A204.1 (cell line): ENCODE results near the gene CCT3.

Source experiments
- FAIRE-seq: peaks from 2 replicates; lab custom pipeline; 2012; peaks lifted over from hg19 to GRCh38; lab: Jason Lieb, UNC

The CCT3 gene

DNA sequence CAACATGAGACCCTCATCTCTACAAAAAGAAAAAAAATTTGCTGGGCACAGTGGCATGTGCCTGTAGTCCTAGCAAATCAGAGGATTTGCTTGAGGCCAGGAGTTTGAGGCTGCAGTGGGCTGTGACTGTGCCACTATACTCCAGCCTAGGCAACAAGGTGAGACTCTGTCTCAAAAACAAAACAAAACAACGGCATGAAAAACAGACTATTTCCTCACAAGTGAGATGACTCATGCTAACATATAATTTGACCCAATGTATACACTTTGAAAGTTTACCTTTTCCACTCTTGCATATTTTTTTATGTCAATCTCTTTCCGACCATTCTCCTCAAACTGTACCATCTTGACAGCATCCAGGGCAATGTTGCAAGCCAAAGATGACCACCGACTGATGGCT, 17.5 kb downstream of the CCT3 start:
- no peak for FAIRE-seq

DNA sequence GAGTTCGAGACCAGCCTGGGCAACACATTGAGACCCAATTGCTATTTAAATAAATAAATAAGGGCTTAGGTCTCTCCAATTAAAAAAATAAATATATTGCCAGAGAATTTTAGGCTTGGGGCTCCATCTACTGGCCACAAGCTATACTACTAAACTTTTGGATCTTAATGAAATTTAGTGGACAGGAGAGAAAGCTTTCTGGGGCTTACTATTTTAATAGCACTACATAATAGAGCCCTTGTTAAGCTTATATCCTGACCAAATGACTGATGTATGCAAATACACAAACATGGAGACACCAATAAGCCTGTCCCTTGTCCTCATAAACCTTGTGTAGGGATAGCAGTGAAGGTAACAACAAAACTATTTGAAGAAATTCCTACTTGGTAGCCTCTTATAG, 18.4 kb downstream of the CCT3 start:
- FAIRE-seq: peak; percentile 9

DNA sequence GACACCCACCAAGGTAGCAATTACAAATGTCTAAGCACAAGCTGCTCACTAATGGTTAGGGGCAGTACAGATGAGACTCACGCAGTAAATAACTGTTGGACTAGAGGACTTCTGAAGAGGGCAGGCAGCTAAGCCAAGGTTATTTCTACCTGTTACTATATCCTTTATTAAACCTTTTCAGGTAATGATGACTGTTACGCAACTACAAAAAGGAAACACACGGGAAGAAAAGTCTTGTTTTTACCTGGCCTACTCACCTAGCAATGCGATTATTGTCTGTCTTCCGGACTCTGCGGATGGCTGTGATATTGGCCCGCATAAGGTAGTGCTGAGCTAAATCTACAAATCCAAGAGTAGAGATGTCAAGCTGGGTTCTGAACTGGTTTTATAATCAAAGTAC, 21.2 kb downstream of the CCT3 start:
- FAIRE-seq: no peak

- FAIRE-seq: no peak
These were observed 27.1 kb downstream of the CCT3 start for GRCh38 chr1:156310962-156311361.

DNA sequence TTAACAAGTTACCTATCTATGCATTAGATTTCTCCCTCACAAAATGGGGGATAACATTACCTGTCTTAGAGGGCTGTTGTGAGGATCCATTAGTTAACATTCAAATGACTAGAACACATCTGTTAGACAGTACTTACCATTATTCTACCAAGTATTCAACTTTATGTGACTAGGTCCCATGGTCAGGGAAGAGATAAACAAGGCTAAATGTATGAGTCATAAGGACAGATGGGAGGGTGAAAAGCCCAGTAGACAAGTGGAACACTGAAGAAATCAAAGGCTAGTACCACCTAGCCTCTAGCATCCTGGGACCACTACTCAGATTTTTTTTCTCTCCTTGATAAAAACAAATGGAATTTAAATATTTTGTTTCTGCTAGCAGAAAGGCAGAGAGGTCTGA, 30.0 kb downstream of the CCT3 start:
- FAIRE-seq: no peak

- no peak for FAIRE-seq
These were observed 32.9 kb downstream of the CCT3 start for GRCh38 chr1:156305215-156305614.

GRCh38 chr1:156303241-156303640, 34.9 kb downstream of the CCT3 start:
- no peak for FAIRE-seq

DNA sequence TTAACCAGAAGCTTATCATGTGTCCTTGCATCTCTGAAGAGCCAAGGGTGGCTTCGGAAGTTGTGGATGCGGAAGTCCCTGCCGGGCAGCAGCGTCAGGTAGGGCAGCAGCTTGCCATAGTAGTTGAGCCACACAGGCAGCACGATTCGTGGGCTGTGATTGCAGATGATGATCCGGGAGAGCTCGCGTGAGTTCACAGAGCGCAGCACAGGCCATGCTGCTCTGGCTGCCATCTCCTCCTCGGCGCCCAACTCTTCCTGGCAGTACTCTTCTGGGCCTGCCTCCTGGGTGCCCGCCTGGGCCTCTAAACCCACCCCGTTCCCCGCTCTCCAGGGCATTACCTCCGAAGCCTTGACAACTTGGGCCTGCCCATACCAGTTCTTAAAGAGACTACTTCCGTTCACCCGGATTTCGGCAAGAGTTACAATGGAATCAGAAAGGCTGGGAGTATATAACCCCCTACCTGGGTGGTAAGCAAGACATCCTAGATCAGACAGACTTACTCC, 39.2 kb downstream of the CCT3 start, which contains the start of gene VHLL:
TSS of gene VHLL (minus strand) at position 456 of the 506 bp plus-strand sequence. CDS start at position 338, 118 bp downstream.
- FAIRE-seq: no peak

DNA sequence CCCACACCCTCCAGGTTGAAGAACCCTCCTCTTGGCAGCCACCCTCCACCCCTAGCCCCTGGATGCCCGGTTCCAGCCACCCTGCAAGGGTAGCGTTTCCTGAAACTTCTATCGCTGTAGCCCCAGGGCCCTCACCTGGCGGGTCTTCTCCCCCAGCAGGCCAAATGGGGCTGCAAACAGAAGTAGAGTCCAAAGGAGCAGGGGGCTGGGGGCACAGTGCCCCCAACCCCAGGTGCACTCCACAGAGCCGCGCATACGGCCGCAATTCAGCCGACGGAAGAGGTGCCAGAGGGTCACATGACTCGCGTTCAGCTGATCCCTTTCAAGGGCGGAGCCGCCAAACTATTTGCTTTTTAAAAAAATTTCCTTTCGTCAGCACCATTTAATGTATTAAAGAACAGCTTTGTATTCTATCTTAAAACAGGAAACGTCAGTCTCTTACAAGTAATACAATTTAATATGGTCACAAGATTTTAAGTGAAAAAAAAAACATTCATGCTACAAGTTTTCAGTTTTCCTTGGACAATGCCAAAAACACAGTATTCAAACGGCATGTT, 42.6 kb downstream of the CCT3 start, which contains the start of gene GLMP:
TSS of gene GLMP (minus strand) at position 289 of the 557 bp plus-strand sequence. CDS start at position 255, 34 bp downstream.
- peak; percentile 30 for FAIRE-seq

DNA sequence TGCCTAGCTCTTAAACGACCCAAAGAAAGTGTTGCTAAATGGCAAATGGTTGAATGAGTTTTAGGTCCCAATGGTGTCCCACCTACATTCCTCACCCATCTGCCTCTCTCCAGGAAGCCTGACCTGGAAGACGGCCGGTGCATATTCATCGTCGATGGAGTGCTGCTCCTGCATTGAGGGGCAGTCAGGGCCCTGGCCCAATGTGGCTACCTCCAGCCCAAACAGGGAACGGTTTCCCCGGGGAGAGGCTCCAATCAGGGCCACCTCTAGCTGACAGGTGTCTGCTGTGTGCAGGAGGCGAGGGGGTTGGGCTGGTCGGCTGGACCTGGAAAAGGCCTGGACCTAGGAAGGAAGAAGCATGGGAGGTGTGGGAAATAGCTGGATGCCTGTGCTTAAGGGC, 44.2 kb downstream of the CCT3 start:
- FAIRE-seq: no peak

GRCh38 chr1:156293098-156293434, 45.0 kb downstream of the CCT3 start:
- no peak for FAIRE-seq

DNA sequence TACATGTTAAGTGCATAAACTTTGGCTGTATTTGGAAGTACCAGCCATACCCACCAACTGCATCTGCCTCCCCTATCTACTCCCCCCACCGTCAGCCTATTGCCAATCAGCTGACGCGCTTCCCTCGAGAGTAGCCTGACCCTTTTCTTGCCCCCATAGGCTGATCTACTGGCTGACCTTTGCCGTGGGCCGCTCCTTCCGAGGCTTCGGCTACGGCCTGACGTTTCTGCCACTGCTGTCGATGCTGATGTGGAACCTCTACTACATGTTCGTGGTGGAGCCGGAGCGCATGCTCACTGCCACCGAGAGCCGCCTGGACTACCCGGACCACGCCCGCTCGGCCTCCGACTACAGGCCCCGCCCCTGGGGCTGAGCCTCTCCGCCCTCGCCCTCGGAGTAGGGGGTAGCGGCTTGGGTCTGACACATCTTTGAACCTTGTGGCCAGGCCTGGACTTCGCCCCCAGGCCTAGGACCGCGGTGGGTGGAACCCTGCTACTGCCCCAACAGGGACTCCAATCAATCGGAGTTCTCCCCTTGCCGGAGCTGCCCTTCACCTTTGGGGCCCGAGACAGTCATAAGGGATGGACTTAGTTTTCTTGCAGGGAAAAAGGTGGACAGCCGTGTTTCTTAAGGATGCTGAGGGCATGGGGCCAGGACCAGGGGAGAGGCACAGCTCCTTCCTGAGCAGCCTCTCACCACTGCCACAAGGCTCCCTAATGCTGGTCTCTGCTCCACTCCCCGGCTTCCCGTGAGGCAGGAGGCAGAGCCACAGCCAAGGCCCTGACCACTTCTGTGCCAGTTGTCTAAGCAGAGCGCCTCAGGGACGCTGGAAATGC, 46.6 kb downstream of the CCT3 start:
- no peak for FAIRE-seq

GRCh38 chr1:156289857-156290256, 48.2 kb downstream of the CCT3 start:
- no peak for FAIRE-seq

- FAIRE-seq: no peak
These were observed 52.0 kb downstream of the CCT3 start for GRCh38 chr1:156286061-156286460.

DNA sequence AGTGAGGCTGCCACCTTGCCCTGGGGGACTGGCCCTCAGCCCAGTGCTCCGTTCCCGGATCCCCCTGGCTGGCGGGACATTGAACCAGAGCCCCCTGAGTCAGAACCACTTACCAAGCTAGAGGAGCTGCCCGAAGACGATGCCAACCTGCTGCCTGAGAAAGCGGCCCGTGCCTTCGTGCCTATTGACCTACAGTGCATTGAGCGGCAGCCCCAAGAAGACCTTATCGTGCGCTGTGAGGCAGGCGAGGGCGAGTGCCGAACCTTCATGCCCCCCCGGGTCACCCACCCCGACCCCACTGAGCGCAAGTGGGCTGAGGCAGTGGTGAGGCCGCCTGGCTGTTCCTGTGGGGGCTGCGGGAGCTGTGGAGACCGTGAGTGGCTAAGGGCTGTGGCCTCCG, 52.7 kb downstream of the CCT3 start:
- FAIRE-seq: no peak

DNA sequence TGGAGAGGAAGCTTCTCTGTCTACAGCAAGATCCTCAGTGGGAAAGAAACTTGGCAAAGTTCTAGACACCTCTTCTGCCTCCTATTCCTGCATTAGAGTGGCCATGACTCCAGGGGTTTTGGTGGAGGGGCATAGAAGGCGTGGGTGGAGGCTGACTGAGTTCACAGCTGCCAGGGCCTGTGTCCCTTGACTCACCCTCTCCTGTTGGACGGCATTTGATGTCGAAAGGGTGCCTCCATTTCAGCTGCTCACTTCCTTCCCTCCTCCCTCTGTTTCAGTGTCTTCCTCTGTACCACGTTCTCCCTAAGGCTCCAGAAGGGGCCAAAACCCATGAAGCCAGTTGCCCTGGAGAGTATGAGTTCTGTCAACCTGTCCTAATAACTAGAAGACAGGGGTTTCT, 53.3 kb downstream of the CCT3 start:
- no peak for FAIRE-seq

GRCh38 chr1:156284112-156284511, 54.0 kb downstream of the CCT3 start, which contains the start of gene TMEM79:
TMEM79 (plus strand) TSS chr1:156284325; CDS start chr1:156285227, 902 bp downstream.
- FAIRE-seq: no peak

DNA sequence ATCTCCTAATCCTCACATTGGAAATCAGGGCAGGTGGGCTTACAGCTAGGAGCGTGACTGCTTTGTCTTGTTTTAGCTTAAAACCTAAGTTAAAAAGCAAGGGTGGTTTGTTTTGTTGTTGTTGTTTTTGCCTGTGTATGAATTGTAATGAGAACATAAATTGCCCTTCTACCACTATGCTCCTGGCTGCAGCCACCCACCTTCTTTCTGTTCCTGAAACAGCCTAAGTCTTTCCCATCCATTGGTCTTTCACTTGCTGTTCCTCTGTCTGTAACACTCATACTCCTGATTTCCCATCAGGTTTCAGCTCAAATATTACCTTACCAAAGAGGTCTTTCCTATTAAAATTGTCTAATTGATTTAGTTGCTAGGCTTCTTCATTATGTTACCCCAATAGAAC, 54.6 kb downstream of the CCT3 start:
- FAIRE-seq: no peak

GRCh38 chr1:156282479-156283222, 55.4 kb downstream of the CCT3 start, which contains the start of gene SMG5:
SMG5 (minus strand) TSS chr1:156282825; CDS start chr1:156282680, 145 bp downstream.
- peak; percentile 84 for FAIRE-seq

- no peak for FAIRE-seq
These were observed 56.2 kb downstream of the CCT3 start for GRCh38 chr1:156281693-156282478.

- FAIRE-seq: no peak
These were observed 56.8 kb downstream of the CCT3 start for GRCh38 chr1:156281281-156281680.

GRCh38 chr1:156279837-156280236, 58.3 kb downstream of the CCT3 start:
- FAIRE-seq: no peak
